Measurements from ENCODE around the gene SV2B. TPM values are rescaled to one million over a fixed set of nuclear protein-coding genes. Genes with fewer than 3 reads are reported as not detected.

SV2B gene
- total RNA-seq, 4 donors from 2014 or later = 0.27 to 10.3 (median 2.2) TPM

DNA sequence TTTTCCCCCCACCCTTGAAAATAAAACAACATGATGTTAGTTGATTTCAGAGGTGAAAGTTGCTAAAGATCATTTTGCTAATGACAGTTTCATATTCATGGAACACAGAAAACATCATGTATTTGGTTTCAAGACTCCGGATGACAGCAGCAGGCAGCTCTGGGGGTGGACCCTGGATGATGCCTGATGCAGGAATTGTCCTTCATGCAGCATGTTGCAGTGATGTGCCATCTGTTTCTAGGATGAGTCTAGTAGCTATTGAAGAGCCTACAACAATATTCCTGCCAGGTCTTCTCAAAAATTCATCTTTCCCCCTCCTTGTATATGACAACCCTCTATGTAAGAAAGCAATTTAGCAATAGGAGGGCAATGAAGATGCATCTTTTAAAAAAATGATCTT lies 108.3 kb downstream of the SV2B start:
- Histone ChIP-seq H3K27ac (no peak overlapping the region), H3K36me3 (no peaks in the 10 kb centered on the region), H3K27me3 (no peaks in the 10 kb centered on the region), H3K9me3 (no peaks in the 10 kb centered on the region), H3K4me1 (no peaks in the 10 kb centered on the region), H3K4me3 (no peak overlapping the region)
- no peak for TF ChIP-seq POLR2AphosphoS5 (IDR thresholded peaks at IDR 0.05)
- TF ChIP-seq, protein P1, sequence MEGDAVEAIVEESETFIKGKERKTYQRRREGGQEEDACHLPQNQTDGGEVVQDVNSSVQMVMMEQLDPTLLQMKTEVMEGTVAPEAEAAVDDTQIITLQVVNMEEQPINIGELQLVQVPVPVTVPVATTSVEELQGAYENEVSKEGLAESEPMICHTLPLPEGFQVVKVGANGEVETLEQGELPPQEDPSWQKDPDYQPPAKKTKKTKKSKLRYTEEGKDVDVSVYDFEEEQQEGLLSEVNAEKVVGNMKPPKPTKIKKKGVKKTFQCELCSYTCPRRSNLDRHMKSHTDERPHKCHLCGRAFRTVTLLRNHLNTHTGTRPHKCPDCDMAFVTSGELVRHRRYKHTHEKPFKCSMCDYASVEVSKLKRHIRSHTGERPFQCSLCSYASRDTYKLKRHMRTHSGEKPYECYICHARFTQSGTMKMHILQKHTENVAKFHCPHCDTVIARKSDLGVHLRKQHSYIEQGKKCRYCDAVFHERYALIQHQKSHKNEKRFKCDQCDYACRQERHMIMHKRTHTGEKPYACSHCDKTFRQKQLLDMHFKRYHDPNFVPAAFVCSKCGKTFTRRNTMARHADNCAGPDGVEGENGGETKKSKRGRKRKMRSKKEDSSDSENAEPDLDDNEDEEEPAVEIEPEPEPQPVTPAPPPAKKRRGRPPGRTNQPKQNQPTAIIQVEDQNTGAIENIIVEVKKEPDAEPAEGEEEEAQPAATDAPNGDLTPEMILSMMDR (IDR thresholded peaks at IDR 0.05) = no peak
- TF ChIP-seq POLR2A (IDR thresholded peaks at IDR 0.05) = no peak
- no peak for TF ChIP-seq EP300 (IDR thresholded peaks at IDR 0.05; ENCODE audit: low read depth)
- intact Hi-C loops (cut with DNase I; ENCODE audit: low total_unique reads) (no loop called here), in situ Hi-C loops (cut with MboI; ENCODE audit: low pct_ligation_motif_present in 1 of 4, low pct_unique_long_range_greater_than_20kb in 1 of 4, low sequenced_read_pairs in 3 of 4) (no loop called here)
- DNase-seq = no peak
- WGBS, 2 donors (ENCODE audit: low coverage in 1 of 2) = 83 to 89% methylated on average over 1 of the region's 1 CpG

GRCh38 chr15:91209318-91209717 lies 109.3 kb downstream of the SV2B start:
- H3K9me3 ChIP-seq = no peaks in the 10 kb centered on the region
- H3K4me3 ChIP-seq = no peak overlapping the region
- intact Hi-C loops (cut with DNase I; ENCODE audit: low total_unique reads) (no loop called here), in situ Hi-C loops (cut with MboI; ENCODE audit: low pct_ligation_motif_present in 1 of 4, low pct_unique_long_range_greater_than_20kb in 1 of 4, low sequenced_read_pairs in 3 of 4) (no loop called here)
- no peaks in the 10 kb centered on the region for H3K27me3 ChIP-seq
- H3K27ac ChIP-seq = no peak overlapping the region
- DNase-seq = no peak
- no peak for TF ChIP-seq EP300 (IDR thresholded peaks at IDR 0.05; ENCODE audit: low read depth)
- TF ChIP-seq POLR2AphosphoS5 (IDR thresholded peaks at IDR 0.05) = no peak
- TF ChIP-seq, protein P1 (IDR thresholded peaks at IDR 0.05) = no peak
- no peak for TF ChIP-seq POLR2A (IDR thresholded peaks at IDR 0.05)
- 38 to 57% methylated on average over 1 to 4 of the region's 4 CpGs for WGBS, 2 donors (ENCODE audit: low coverage in 1 of 2)
- H3K4me1 ChIP-seq = no peaks in the 10 kb centered on the region
- H3K36me3 ChIP-seq = no peaks in the 10 kb centered on the region

DNA sequence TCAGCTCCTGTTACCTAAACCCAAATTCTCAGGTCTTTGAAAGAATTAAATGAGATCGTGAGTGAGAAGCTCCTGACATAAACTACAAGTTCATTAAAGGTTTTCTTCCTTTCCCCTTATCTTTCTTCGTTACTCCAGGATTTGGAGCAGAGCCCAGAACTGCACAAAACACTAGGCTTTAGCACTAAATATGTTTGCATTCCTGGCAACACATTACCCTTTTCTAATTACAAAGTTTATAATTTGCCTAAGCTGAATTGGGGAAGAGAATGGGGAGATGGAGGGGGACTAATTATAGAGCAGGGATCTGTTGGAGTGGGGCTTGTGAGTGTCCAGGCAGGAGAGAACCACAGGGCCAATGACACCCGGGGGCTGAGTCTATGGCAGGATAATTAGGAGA lies 109.7 kb downstream of the SV2B start:
- Histone ChIP-seq H3K4me3 (no peak overlapping the region), H3K27me3 (no peaks in the 10 kb centered on the region), H3K27ac (no peak overlapping the region), H3K9me3 (no peaks in the 10 kb centered on the region), H3K36me3 (no peaks in the 10 kb centered on the region), H3K4me1 (no peaks in the 10 kb centered on the region)
- in situ Hi-C loops (cut with MboI; ENCODE audit: low pct_ligation_motif_present in 1 of 4, low pct_unique_long_range_greater_than_20kb in 1 of 4, low sequenced_read_pairs in 3 of 4) = no loop called here
- DNase-seq = no peak
- no peak for TF ChIP-seq POLR2A (IDR thresholded peaks at IDR 0.05)
- TF ChIP-seq, protein P1 (IDR thresholded peaks at IDR 0.05) = no peak
- TF ChIP-seq EP300 (IDR thresholded peaks at IDR 0.05; ENCODE audit: low read depth) = no peak
- TF ChIP-seq POLR2AphosphoS5 (IDR thresholded peaks at IDR 0.05) = no peak
- 28 to 40% methylated on average over 3 of the region's 3 CpGs for WGBS, 2 donors (ENCODE audit: low coverage in 1 of 2)
- intact Hi-C loops (cut with DNase I; ENCODE audit: low total_unique reads) = no loop called here

DNA sequence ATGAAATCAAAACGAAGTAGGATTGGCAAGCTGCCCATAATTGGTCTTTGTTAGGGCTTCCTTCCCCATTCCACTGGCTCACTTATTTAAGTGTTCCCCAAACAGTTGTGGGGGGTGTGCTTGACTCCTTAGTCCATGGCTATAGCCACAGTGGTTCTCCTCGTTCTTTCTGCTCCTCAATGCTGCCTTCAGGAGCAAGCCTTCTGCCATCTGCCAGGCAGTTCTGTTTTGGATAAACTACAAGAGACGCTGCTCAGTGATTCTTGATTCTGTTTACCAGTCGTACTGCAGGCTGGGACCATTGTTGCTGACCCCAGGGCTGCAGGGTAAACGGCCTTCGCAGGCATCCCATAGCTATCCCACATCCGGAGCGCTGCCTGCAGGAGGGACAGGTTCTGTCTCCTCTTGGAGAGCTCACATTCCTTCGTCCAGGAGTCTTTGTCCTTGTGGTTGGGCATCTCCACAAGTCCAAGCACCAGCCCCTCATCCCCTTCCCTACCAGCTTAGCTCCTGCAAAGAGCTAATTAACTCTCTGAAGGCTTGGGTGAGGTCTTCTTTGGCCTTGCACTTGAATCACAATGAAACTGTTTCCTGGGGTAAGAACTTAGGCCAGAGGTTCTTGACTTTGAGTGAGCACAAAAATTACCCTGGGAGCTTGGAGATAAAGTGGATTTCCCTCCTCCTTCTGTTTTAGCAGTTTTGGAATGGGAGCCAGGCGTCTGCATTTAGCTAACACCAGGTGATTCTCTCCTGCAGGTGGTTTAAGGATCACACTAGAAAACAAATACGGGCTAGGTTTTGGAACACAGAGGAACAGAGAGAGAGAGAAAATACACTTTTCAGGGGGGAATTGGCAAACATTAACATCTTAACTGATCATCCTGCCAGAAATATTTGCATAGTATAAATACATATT lies 114.9 kb downstream of the SV2B start:
- no peaks in the 10 kb centered on the region for H3K36me3 ChIP-seq
- in situ Hi-C loops (cut with MboI; ENCODE audit: low pct_ligation_motif_present in 1 of 4, low pct_unique_long_range_greater_than_20kb in 1 of 4, low sequenced_read_pairs in 3 of 4) (no loop called here), intact Hi-C loops (cut with DNase I; ENCODE audit: low total_unique reads) (no loop called here)
- no peaks in the 10 kb centered on the region for H3K27me3 ChIP-seq
- no peaks in the 10 kb centered on the region for H3K4me1 ChIP-seq
- no peak for DNase-seq
- H3K4me3 ChIP-seq = no peak overlapping the region
- no peaks in the 10 kb centered on the region for H3K9me3 ChIP-seq
- H3K27ac ChIP-seq = no peak overlapping the region
- 65 to 70% methylated on average over 4 to 11 of the region's 11 CpGs for WGBS, 2 donors (ENCODE audit: low coverage in 1 of 2)
- no peak for TF ChIP-seq EP300 (IDR thresholded peaks at IDR 0.05; ENCODE audit: low read depth)

All from transverse colon (tissue), 4 donors.